NCI-H460 (cell line): Measurements from ENCODE around the gene CDH4. TPM values are rescaled to one million over a fixed set of nuclear protein-coding genes. Genes with fewer than 3 reads are reported as not detected.

Experiments
- DNase-seq: peaks from one replicate; pipeline ENCODE4 v3.0.0-alpha.2; 2016; ENCODE audit warnings: low read depth; ENCODE audit errors: extremely low read depth
- total RNA-seq: library from RNA; depleted of rRNA; stranded (reverse); fragments of >200 nt; shearing (Covaris generic); gene quantifications from 2 replicates; pipeline ENCODE4 v1.2.3, GENCODE V29; 2014

Gene CDH4
- total RNA-seq, 1 experiment from 2014 or later, result not detected

DNA sequence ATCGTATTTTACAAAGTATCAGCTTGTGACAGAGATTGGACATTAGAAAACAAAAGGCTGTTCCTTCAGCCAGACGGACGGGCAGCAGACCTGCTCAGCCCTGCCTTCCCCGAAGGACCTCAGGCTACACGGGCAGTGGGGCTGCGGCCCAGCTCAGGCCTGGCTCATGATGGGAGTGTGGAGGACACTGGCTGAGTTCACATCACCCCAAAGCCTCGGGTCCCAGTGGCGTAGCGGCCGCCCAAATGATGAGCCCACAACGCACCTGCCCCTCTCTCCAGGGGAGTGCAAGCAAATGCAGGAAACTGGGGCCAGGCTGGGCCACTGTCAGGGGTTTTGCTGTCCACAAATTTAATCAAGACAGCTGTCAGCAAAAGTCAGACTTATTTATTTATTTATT lies 456.8 kb downstream of the CDH4 start:
- DNase-seq, result no peak

DNA sequence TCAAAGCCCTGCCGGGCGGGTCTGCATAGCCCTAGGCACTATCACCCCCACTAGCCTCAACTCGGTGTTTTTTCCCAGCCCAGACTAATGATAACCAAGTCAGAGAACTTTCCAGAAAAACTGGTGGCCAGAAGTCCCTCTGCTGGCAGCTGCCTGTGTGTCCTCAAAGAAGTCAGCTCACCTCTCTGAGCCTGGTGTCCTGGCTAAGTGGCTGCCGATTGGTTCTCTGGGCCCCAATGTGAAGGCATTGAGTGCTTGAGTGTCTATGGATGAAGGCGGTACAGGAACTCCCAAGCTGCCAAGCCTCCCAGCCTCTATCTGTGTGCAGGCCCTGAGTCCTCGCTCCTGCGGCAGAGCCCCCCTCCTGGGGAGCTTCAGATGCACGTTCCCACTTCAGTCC lies 458.0 kb downstream of the CDH4 start:
- DNase-seq, result no peak

DNA sequence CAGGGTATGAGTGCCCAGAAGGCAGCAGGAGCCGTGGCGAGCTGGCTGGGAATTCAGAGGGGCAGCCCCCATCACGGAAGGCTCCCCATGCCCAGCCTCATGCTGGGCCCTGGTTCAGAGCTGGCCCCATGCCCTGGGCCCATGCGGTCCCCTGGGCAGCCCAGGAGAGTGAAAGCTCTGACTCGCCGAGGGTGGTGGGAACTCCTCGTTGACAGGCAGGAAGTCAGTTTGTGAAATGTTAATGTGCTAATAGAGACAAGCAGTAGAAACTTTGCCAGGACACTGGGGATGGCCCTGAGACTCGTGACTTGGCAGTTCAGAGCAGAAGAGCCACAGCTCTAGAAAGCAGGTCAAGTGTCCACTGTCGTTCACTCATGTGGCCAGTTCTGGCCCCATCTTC lies 460.6 kb downstream of the CDH4 start:
- no peak for DNase-seq

DNA sequence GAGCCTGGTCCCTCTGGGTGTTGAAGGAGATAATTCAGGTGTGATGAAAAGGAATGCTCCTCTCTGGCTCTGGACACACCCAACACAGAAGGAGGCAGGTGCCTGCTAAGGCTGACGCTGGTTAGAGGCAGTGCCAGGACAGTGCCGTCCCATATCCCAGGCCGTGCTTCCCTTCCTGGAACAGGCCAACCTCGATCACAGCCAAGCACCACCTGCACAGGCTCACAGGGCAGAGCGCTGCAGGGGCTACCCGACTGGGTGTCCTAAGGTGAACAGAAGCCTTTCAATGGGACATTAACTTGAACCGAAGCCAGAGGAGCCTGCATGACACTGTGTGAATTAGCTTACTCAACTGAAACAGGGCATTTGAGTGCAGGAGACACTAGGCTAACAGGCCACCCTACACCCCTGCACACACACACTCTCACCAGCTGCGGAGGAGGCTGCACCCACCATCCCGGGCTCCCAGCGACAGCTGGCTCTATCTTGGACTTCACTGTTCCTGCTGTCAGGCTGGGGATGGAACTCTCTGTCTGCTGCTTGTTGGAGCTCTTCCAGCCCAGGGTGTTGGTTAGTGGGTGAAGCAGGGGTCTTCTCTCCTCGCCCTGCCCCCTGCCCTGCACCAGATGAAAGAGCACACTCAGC lies 466.4 kb downstream of the CDH4 start:
- DNase-seq, result no peak

DNA sequence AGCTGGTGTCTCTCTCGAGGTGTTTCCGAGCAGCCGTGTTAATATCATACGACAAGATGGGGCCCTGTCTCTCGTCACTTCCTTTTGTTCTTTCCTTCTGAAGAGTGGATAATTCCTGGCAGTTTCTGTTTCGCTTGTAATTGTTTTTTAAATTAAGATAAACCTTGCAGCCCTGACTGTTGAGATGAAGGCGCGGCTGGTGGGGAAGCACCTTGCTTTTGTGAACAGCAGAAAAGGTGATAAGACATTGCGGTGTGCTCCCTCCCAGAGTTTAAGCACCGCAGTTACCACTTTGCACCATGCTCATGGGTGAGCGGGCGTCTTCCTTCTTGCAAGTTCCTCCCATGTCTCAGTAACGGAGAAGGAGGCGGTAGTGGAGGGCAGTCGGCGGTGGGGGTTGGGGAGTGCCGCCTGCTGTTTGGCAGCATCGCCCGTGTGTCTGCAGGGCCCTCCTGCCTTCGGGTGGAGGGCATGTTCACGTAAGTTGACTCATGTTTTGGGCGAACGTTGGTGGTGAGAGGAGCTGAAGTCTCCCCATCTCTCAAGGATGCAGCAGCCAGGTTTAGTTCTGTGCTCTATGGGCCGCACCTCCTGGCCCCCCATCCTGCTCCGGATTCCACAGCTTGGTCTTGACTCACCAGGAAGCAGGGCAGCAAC lies 467.8 kb downstream of the CDH4 start:
- DNase-seq, result no peak

DNA sequence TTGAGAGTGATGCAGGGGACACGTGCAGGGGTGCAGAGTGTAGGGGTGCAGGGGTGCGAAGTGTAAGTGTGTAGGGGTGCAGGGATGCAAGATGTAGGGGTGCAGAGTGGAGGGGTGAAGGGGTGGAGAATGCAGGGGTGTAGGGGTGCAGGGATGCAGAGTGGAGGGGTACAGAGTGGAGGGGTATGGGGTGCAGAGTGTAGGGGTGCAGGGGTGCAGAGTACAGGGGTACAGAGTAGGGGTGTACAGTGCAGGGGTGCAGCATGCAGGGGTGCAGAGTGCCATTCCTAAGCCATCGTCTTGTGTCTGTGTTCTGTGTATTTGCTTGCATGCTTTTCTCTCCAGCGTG lies 468.3 kb downstream of the CDH4 start:
- no peak for DNase-seq

DNA sequence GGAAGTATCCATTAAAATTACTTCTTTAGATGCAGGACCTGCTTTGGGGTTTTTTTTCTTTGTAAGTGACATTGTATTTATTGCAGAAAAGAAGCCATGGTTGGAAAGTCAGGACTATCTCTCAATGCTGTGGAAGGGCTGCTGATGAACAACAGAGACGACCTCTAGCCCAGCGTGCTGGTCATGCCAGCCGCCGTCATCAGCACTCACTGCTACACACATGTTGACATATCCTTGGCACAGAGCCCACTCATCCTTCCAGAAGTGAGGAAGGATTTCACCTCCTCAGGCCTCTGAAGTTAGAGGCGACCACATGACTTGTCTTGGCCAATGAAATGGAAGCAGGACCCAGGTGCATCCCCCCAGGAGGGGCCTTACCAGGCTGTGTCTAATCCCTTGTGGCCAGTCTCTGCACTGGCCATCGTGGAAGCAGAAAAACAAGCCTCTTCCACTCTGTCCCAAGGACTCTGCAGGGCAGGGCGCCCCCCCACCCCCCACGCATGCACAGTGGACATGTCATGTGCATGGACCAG lies 470.2 kb downstream of the CDH4 start:
- no peak for DNase-seq

DNA sequence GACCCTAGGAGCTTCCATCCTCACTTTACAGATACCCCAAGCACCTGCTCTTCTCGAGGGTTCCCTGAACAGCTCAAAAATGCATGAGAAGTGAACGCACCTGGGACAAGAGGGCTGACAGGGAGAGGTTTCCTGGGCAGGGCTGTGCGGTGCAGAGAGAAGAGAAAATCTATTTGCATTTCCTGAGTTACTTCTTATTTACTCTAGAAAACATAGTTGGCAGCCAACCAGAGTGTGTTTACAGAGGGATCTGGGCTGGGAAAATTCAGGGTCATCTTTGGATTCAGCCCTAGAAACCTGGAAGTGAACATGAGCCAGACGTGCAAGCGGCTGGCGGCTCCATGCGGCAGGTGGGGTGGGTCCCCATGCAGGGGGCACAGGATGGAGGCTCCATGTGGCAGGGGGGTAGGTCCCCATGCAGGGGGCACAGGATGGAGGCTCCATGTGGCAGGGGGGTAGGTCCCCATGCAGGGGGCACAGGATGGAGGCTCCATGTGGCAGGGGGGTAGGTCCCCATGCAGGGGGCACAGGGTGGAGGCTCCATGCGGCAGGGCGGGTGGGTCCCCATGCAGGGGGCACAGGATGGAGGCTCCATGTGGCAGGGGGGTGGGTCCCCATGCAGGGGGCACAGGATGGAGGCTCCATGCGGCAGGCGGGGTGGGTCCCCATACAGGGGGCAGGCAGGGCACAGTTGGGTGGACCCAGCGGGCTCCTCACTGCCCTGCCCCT lies 471.6 kb downstream of the CDH4 start:
- no peak for DNase-seq

DNA sequence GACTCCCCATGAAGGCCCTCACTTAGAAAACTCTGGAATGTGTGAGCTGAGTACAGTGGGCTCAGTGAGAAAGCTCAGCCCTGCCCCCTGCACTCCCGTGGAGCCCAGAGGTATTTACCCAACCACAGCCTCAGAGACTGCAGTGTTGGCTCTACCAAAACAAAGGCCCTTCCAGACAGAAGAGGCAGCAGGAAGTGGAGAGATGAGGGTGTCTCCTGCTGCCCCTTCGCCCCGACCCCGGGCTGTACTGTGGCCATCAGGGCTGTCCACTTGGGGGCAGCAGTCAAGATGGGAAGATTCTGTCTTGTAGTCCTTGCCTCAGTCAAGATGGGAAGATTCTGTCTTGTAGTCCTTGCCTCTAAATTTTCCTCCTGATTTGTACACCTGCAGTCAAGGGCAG lies 472.3 kb downstream of the CDH4 start:
- DNase-seq, result no peak

DNA sequence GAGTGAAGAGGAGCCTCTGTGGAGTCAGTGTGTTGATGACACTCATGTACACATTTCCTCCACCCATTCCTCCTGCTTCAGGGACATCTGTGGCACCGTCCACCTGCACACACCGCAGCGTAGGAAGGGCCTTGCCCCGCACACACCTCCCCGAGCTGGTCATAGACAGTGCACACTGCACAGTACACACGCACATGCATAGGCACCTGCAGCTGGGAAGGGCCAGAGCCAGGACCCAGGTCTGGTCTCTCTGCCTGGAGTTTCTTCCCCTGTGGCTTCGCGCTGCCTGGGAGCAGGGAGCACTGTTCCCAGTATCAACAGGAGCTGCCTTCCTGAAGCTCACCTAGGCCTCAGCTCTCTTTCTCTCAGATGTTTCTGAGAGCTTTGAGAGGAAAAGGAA lies 473.1 kb downstream of the CDH4 start:
- no peak for DNase-seq

DNA sequence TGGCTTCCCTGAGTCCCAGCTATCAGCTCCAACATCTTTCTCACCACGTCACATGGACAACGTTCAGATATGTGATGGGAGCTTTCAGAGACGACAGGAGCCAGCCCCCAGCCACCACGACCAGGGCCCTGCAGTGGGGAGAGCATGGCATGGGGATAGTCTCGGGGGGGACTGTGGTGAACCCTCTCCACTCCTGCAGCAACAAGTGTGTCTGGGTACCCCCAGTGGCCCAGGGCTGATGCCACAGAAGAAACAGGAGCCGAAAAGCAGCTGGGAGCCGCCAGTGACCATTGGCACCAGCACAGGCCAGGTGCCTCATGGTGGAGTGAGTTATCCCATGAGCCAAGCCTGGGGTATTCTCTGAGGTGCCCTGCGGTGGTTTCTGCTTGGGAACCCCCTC lies 473.9 kb downstream of the CDH4 start:
- no peak for DNase-seq

DNA sequence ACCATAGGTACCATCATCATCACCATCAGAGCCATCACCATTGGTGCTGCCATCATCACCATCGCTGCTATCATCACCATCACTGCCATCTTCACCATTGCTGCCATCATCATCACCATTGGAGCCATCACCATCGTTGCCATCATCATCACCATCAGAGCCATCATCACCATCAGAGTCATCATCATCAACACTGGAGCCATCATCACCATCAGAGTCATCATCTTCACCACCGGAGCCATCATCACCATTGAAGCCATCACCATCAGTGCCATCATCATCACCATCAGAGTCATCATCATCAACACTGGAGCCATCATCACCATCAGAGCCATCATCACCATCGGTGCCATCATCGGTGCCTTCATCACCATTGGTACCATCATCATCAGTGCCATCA lies 474.9 kb downstream of the CDH4 start:
- DNase-seq, result no peak

DNA sequence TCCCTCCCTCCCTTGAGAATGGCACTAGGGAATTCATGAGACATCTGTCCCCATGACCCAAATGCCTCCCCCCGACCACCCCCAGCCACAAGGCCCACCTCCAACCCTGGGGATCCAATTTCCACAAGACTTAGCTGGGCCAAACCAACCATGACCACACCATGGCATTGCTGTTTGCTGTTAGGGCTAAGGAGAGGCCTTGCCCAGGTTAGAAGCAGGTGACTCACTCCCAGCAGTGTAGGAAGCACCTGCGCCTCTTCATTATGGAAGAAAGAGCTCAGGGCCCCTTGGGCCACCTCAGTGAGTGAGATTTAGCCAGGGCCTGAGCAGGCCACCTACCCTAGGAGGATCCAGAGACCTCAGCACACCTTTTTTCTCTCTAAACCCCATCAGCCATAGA lies 475.7 kb downstream of the CDH4 start:
- no peak for DNase-seq

DNA sequence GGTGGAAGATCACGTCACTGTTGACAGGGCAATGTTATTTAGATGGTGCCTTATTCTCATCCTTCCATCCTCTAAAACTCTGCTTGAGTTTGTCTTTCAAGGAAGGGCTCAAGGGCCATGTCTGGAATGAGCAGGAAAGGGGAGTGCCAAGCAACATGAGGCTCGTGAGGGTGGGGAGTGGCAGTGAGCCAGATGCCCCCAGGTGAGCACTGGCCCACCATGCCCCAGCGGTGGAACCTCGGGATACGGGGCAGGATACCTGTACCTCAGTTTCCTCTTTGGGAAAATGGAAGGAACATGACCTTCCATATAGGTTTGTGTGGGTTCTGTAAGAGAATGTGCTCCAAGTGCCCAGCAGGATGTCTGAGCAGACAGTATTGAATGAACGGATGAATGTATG lies 476.3 kb downstream of the CDH4 start:
- DNase-seq, result no peak

DNA sequence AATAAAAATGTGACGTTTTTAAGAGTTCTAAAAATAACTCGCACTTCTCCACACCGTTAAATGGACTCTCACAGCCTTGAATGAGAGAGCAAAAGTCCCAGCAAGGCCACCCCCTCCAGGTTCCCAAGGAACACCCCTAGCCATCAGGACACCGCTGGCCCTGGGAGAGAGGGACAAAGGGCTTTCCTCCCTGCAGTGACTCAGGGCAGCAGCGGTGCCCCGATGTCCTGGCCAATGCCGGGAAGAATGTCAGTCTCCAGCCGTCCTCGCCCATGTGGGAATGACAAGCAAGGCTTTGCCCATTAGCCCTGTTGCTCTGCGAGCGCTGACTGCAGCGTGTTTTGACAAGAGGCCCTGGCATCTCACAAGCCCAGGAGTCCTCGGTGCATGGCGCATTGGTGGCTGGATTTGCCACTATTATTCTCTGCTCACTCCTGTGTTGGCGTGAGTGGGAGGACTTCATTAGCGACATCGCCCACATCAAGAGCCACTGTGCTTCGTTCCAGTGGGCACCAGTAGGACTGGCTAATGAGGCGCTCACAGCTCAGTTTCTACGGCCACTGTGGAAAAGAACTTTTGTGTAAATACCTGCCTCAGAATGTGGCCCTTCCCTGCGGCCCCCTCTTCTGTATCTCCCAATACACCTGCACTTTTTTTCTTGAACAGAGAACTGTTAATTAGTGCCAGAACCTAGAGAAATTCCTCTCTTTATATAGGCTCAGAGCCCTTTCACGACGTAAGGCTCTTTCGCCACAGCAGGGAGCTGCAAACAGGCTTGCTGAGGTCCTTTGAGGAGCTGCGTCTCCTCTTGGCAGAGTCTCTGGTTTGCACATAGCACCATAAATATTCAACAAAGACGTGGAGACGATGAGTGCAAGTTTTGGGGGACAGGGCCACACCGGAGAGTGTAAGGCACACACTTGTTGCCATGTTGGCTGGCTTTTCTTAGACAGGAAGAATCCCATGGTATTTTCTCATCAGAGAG lies 477.0 kb downstream of the CDH4 start:
- DNase-seq, result no peak

DNA sequence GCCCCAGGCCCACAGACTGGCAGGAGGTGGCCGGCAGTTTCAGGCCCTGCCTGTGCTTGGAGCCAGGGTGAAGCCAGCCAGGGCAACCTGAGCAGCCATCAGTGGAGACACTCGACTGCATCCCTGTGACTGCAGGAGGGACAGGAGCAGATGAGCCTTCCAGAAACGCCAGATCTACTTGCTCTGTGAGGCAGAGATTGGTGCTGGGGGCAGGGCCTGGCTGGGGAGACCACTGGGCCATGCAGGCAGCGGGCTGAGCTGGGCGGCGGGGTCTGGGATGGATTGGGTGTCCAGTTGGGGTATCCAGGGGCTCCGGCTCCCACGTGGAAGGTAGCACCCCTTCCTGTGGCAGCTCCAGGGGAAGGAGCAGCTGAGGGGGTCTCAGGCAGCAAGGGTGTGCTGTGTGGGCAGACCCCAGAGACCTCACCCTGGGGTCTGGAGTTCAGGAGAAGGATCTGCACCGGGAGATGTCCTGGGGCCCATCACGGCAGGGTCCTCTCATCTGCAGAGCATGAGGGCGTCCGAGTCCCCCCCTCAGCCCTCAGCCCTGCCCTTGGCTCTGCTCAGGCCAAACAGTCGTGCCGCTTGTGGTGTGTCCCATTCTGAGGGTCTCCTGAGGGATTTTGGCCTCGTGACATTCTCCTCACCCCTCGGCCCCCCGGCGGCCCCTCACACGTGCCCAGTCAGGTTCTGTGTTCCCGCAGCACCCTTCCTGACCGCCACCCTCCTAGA lies 478.7 kb downstream of the CDH4 start:
- no peak for DNase-seq

DNA sequence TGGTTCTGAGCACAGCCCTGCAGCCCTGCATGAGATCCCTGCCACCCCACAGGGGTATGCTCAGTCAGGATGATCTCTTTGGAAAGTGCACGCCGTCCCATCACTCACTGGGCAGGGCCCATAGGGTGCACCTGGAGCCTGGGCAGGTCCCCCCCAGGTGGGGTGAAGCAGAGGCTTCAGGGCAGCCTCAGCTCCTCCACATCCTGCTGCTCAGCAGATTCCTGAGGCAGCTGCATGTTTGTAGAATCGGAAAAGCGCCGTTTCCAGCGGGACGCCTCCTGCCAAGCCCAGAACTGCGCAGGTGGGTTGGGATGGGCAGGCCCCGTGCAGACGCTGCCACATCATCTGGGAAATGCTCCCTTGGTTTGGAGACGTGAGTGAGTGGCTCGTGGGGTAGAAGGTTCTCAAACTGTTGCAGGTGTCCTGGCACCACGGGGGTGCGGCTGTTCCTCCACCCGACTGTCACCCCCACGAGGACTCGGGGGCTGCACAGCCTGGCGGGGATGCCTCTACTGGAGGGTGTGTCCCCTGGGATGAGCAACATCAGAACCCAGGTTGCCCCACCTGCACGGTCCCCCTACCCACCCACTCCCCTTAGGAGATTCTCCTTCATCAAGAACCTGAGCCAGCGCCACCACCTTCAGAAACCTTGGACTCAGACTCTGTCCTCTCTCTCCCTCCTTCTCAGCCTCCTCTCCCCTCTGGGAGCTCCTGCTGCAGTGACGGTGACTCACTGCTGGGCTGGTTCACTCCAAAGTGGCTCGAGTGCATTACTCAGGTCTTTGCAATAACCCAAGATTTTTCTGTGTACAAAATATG lies 479.5 kb downstream of the CDH4 start:
- DNase-seq, result no peak

DNA sequence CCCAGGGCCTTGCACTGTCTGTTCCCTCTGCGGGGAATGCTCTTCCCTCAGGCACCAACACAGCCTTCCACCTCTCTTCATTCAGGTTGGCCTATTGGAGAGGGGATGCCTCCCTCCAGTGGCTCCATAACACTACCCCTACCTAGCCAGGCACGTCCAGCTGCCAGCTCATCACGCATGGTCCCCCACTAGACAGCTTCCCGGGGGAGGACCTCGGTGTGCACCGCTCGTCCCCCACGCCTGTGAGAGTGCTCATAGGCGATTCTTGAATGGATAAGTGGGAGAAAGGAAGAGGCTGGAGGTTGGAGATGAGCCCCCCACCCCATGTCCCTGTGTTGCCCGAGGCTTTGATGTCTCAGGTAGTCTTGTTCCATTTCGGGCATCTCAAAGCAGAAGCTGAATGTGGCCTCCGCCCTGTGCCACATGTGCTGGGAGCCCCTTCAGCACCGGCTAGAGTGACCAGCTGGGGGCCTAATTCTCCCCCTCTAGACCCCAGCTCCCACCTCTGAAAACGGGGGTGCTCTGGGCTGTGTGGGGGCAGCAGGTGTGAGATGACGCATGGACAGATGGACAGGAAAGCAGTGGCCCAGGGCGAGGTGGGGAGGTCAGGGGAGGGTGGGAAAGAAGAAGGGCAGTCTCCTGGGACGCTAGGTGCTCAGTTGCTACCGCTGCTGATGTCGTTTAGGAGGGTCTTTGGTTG lies 480.6 kb downstream of the CDH4 start:
- no peak for DNase-seq

DNA sequence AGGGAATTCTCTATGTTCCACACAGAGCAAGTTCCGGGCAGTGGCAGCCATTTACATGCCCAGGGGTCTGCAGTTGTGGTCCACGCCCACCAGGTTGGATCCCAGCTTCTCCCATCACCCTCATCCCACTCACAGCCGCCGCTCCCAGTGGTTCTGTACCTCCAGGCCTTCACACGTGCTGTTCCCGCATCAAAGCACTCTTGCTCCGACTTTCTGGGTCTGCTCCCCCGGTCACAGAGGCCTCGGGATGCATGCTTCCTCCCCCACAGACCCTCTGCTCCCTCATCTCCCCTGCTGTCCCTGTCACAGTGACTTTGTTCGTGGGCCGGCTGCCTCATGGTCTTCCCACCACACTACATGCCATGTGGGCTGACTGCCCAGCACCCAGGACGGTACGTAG lies 481.2 kb downstream of the CDH4 start:
- DNase-seq, result no peak
